Suprapubic skin (tissue), 4 donors: Measurements from ENCODE around the gene SVIL.

Source experiments
- EP300 ChIP-seq: sonication (generic); formaldehyde crosslinking; IDR thresholded peaks from one replicate; pipeline ENCODE4 v1.6.1; 2017; ENCODE audit warnings: antibody characterized with exemption
- POLR2A ChIP-seq, 2 donors: fragments of 450-650 bp; IDR thresholded peaks; one replicate each; pipeline ENCODE4 v1.6.1; 2017; ENCODE audit warnings: antibody characterized with exemption in 2 of 2, mild to moderate bottlenecking in 2 of 2, moderate library complexity in 2 of 2
- POLR2AphosphoS5 ChIP-seq, 3 donors: sonication (generic); formaldehyde crosslinking; IDR thresholded peaks; one replicate each; pipeline ENCODE4 v1.6.1; 2017; ENCODE audit warnings: antibody characterized with exemption in 3 of 3
- TF ChIP-seq, protein P1 (sequence below), 2 donors: fragments of 200-600 bp in 1 of 2; fragments of 450-650 bp in 1 of 2; sonication (generic) in 1 of 2; IDR thresholded peaks; one replicate each; pipeline ENCODE4 v1.5.1; 2016 to 2019; ENCODE audit warnings: antibody characterized with exemption in 2 of 2, mild to moderate bottlenecking in 1 of 2, moderate library complexity in 1 of 2

DNA sequence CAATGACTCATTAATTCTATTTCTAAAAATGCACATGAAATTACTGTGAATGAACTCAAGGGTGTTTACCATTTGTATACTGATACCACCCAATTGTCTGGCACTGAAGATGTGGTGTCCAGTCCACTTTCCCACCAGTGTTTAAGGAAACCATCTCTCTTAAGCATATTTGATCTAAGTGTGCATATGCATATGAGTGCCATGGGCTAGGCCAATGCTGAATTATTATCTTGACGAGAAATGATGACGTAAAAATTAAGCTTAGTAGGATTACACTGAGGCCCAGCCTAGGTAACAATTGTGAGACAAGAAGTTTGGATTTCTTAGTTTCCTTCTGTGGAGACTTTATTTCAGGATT is 59.7 kb downstream of the SVIL start:
- TF ChIP-seq, protein P1, sequence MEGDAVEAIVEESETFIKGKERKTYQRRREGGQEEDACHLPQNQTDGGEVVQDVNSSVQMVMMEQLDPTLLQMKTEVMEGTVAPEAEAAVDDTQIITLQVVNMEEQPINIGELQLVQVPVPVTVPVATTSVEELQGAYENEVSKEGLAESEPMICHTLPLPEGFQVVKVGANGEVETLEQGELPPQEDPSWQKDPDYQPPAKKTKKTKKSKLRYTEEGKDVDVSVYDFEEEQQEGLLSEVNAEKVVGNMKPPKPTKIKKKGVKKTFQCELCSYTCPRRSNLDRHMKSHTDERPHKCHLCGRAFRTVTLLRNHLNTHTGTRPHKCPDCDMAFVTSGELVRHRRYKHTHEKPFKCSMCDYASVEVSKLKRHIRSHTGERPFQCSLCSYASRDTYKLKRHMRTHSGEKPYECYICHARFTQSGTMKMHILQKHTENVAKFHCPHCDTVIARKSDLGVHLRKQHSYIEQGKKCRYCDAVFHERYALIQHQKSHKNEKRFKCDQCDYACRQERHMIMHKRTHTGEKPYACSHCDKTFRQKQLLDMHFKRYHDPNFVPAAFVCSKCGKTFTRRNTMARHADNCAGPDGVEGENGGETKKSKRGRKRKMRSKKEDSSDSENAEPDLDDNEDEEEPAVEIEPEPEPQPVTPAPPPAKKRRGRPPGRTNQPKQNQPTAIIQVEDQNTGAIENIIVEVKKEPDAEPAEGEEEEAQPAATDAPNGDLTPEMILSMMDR (IDR thresholded peaks at IDR 0.05): no peak
- TF ChIP-seq EP300 (no peak), POLR2A (IDR thresholded peaks at IDR 0.05) (no peak), POLR2AphosphoS5 (IDR thresholded peaks at IDR 0.05) (no peak)
